GM12891 (cell line): Measurements from ENCODE around the gene SSH2.

Source experiments
- POLR2A ChIP-seq: IDR thresholded peaks from 2 replicates; pipeline ENCODE4 v1.6.1; 2011; ENCODE audit warnings: low read depth, low read length, control low read depth
- POLR2AphosphoS5 ChIP-seq: IDR thresholded peaks from 2 replicates; pipeline ENCODE4 v1.6.1; 2011; ENCODE audit warnings: low read depth, low read length, control low read depth
- SPI1 ChIP-seq: IDR thresholded peaks from 2 replicates; pipeline ENCODE4 v1.6.1; 2011; ENCODE audit warnings: low read depth, low read length, control low read depth
- TAF1 ChIP-seq: IDR thresholded peaks from 2 replicates; pipeline ENCODE4 v1.6.1; 2011; ENCODE audit warnings: low read depth, low read length, control low read depth

DNA sequence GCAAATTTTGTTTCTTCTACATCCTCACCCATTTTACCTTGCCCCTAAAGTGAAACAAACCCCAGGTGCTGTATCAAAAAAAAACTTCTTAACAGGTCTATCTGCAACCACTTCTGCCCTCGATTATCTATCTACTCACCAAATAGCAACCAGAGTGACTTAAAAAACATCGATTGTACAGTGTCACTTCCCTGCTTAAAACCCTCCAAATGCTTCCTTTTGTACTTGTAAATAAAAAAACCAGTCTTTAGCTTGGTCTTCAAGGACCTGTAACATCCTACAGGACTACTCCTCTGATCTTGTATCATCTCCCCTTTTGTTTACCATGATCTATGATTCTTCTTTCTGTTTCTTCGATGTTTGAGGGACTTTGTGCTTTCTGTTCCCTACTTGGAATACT, 224.6 kb downstream of the SSH2 start:
- TF ChIP-seq POLR2AphosphoS5, result no peak
- no peak for TF ChIP-seq POLR2A
- no peak for TF ChIP-seq TAF1
- TF ChIP-seq SPI1, result no peak
